Spleen (tissue), 11 donors: ENCODE results near the gene ERBB4. TPM values are rescaled to one million over a fixed set of nuclear protein-coding genes. Genes with fewer than 3 reads are reported as not detected.
"Not testable (repeated sequence)": the region's sequence is repeated elsewhere in the genome, so short reads cannot be mapped to it uniquely, and the experiment has no call there.

Source experiments
- DNase-seq: peaks from one replicate; pipeline ENCODE4 v3.0.0-alpha.2; 2020
- H3K27ac ChIP-seq, 8 donors: fragments of 200-600 bp; sonication (generic) in 7 of 8; 1 replicate in 4 of 8; 2 replicates in 4 of 8; pipeline versions ENCODE4 v1.5.0 to v1.8.0; 2016 to 2021; ENCODE audit warnings: inconsistent platforms in 4 of 8, mild to moderate bottlenecking in 4 of 8, moderate library complexity in 1 of 8
- H3K27me3 ChIP-seq, 7 donors: fragments of 200-600 bp; sonication (generic) in 6 of 7; replicated peaks in 1 of 7; 1 replicate in 4 of 7; 2 replicates in 3 of 7; pipeline versions ENCODE4 v1.5.0 to v1.8.0; 2016 to 2021; ENCODE audit warnings: inconsistent platforms in 3 of 7, mild to moderate bottlenecking in 1 of 7
- H3K36me3 ChIP-seq, 6 donors: fragments of 200-600 bp; sonication (generic) in 5 of 6; 1 replicate in 4 of 6; 2 replicates in 2 of 6; pipeline versions ENCODE4 v1.5.0 to v1.8.0; 2016 to 2021; ENCODE audit warnings: inconsistent platforms in 2 of 6
- H3K4me1 ChIP-seq, 6 donors: fragments of 200-600 bp; sonication (generic) in 5 of 6; 1 replicate in 3 of 6; 2 replicates in 3 of 6; pipeline versions ENCODE4 v1.5.0 to v1.8.0; 2016 to 2021; ENCODE audit warnings: inconsistent platforms in 3 of 6
- H3K4me3 ChIP-seq, 8 donors: fragments of 200-600 bp; sonication (generic) in 7 of 8; 1 replicate in 4 of 8; 2 replicates in 4 of 8; pipeline versions ENCODE4 v1.5.0 to v1.8.0; 2016 to 2021; ENCODE audit warnings: inconsistent platforms in 4 of 8, mild to moderate bottlenecking in 4 of 8, moderate library complexity in 2 of 8
- H3K9me3 ChIP-seq, 8 donors: fragments of 200-600 bp; sonication (generic) in 7 of 8; 1 replicate in 4 of 8; 2 replicates in 4 of 8; pipeline versions ENCODE4 v1.5.0 to v1.8.0; 2016 to 2021; ENCODE audit warnings: inconsistent platforms in 4 of 8
- CTCF ChIP-seq, 11 experiments: fragments of 200-600 bp in 7 of 11; fragments of 450-650 bp in 4 of 11; sonication (generic) in 4 of 11; IDR thresholded peaks in 8 of 11; conservative IDR thresholded peaks in 3 of 11; 1 replicate in 7 of 11; 2 replicates in 4 of 11; pipeline versions ENCODE4 v1.4.0 to v1.8.0; 2016 to 2021; ENCODE audit warnings: antibody characterized with exemption in 11 of 11, inconsistent platforms in 4 of 11, mild to moderate bottlenecking in 1 of 11
- POLR2A ChIP-seq, 3 donors: fragments of 450-650 bp; IDR thresholded peaks; one replicate each; pipeline ENCODE4 v1.5.1; 2017; ENCODE audit warnings: antibody characterized with exemption in 3 of 3, mild to moderate bottlenecking in 1 of 3
- POLR2AphosphoS5 ChIP-seq, 3 donors: sonication (generic); formaldehyde crosslinking; IDR thresholded peaks; one replicate each; pipeline ENCODE4 v1.5.1; 2017; ENCODE audit warnings: antibody characterized with exemption in 3 of 3
- WGBS, 5 donors: extraction: QIAGEN DNeasy Blood & Tissue Kit in 3 of 5; methylation state at CpG; one replicate each; pipeline versions ENCODE4 v1.1.5 to v1.1.7; 2013 to 2018; 5-methylcytosine and 5-hydroxymethylcytosine counted together
- intact Hi-C: fragments of 100-400 bp; cut with DNase I; formaldehyde crosslinking; loops from one replicate; pipeline ENCODE4 v1.15.0; 2023; ENCODE audit warnings: low total_unique reads
- polyA plus RNA-seq, 3 donors: library from polyadenylated mRNA; stranded (reverse); fragments of 200-250 nt; gene quantifications; one replicate each; pipeline ENCODE4 v1.2.1, GENCODE V29; 2013
- total RNA-seq, 7 donors: library from RNA; depleted of rRNA in 3 of 7; stranded (reverse); fragments of >200 nt in 3 of 7; fragmentation: NEBNext Ultra II Directional in 4 of 7; extraction: Animal tissue kit (Norgen Biotek cat#: 25700) in 4 of 7; gene quantifications; one replicate each; pipeline versions ENCODE4 v1.1.0 to v1.2.1, GENCODE V29; 2016 to 2021
- donor health status: healthy with polysubstance abuse.
- donor health status: DM: no; HTN: no; CAD: no; lungs with moderate emphysema.
- donor health status: DM: no; HTN: no; CAD: no.
- donor health status: Bipolar disorder and iron deficiency.
- donor health status: healthy.
- donor health status: DM: no; HTN: no; CAD: no.
- donor health status: DM: yes; HTN: yes; CAD: no.

ERBB4 gene
- total and polyA plus RNA-seq, 10 donors, result under 0.01 to 1.4 (median 0.35) TPM

- Histone ChIP-seq H3K4me3 (no peak overlapping the region), H3K27me3 (no peaks in the 10 kb centered on the region), H3K27ac (no peak overlapping the region), H3K36me3 (no peaks in the 10 kb centered on the region), H3K9me3 (peaks cover 0 to 12% (median 8%) of the 10 kb centered on the region in 8 donors), H3K4me1 (no peaks in the 10 kb centered on the region)
- DNase-seq, result peak; percentile 54
- no peak for TF ChIP-seq CTCF (IDR thresholded peaks at IDR 0.05 in 8 of 11, conservative IDR thresholded peaks at IDR 0.05 in 3 of 11)
- TF ChIP-seq POLR2AphosphoS5 (IDR thresholded peaks at IDR 0.05), result no peak
- TF ChIP-seq POLR2A (IDR thresholded peaks at IDR 0.05), result no peak
- 63 to 80% (median 72%) methylated on average over 2 of the region's 2 CpGs for WGBS, 5 donors
- intact Hi-C loops, result no loop called here
Observed at GRCh38 chr2:212107014-212107413, 431.6 kb downstream of the ERBB4 start.

GRCh38 chr2:212106536-212106935, 432.1 kb downstream of the ERBB4 start:
- H3K4me3 ChIP-seq, H3K27me3 ChIP-seq, H3K4me1 ChIP-seq, H3K27ac ChIP-seq, intact Hi-C loops, DNase-seq, H3K36me3 ChIP-seq: not testable (repeated sequence)
- H3K9me3 ChIP-seq, result peaks cover 0 to 12% (median 8%) of the 10 kb centered on the region in 8 donors

- Histone ChIP-seq H3K36me3 (no peaks in the 10 kb centered on the region), H3K4me1 (no peaks in the 10 kb centered on the region), H3K4me3 (no peak overlapping the region), H3K27ac (no peak overlapping the region), H3K27me3 (no peaks in the 10 kb centered on the region), H3K9me3 (no peaks in the 10 kb centered on the region)
- intact Hi-C loops, result no loop called here
- DNase-seq, result no peak
- TF ChIP-seq CTCF (IDR thresholded peaks at IDR 0.05 in 8 of 11, conservative IDR thresholded peaks at IDR 0.05 in 3 of 11) (no peak), POLR2AphosphoS5 (IDR thresholded peaks at IDR 0.05) (no peak), POLR2A (IDR thresholded peaks at IDR 0.05) (no peak)
Observed at GRCh38 chr2:212099658-212100057, 438.9 kb downstream of the ERBB4 start.

DNA sequence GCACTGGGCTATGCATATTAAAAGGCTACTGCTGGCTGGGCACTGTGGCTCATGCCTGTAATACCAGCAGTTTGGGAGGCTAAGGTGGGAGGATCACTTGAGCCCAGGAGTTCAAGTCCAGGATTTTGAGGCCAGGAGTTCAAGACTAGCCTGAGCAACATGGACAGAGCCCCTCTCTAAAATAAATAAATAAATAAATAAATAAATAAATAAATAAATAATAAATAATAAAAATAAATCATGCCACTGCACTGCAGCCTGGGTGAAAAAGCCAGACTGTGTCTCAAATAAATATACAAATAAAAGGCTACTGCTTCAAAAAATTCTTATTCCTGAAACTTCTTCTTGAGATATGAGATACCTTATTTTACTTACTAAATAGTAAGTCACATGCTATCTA, 439.6 kb downstream of the ERBB4 start:
- Histone ChIP-seq H3K4me1 (no peaks in the 10 kb centered on the region), H3K27me3 (no peaks in the 10 kb centered on the region), H3K9me3 (no peaks in the 10 kb centered on the region), H3K4me3 (no peak overlapping the region), H3K36me3 (no peaks in the 10 kb centered on the region), H3K27ac (no peak overlapping the region)
- TF ChIP-seq POLR2AphosphoS5 (IDR thresholded peaks at IDR 0.05) (no peak), CTCF (IDR thresholded peaks at IDR 0.05 in 8 of 11, conservative IDR thresholded peaks at IDR 0.05 in 3 of 11) (no peak), POLR2A (IDR thresholded peaks at IDR 0.05) (no peak)
- intact Hi-C loops, result no loop called here
- DNase-seq, result no peak

- intact Hi-C loops, result no loop called here
- no peak for DNase-seq
- Histone ChIP-seq H3K4me3 (no peak overlapping the region), H3K9me3 (no peaks in the 10 kb centered on the region), H3K4me1 (no peaks in the 10 kb centered on the region), H3K27me3 (no peaks in the 10 kb centered on the region), H3K27ac (no peak overlapping the region), H3K36me3 (no peaks in the 10 kb centered on the region)
- TF ChIP-seq CTCF (IDR thresholded peaks at IDR 0.05 in 8 of 11, conservative IDR thresholded peaks at IDR 0.05 in 3 of 11) (no peak), POLR2AphosphoS5 (IDR thresholded peaks at IDR 0.05) (no peak), POLR2A (IDR thresholded peaks at IDR 0.05) (no peak)
- 78 to 84% (median 82%) methylated on average over 1 of the region's 1 CpG for WGBS, 5 donors
Observed at GRCh38 chr2:212097001-212097400, 441.6 kb downstream of the ERBB4 start.
